Astrocyte of the spinal cord (primary cell): ENCODE data around the gene HDAC4.

ENCODE experiments used
- DNase-seq: peaks from one replicate; pipeline ENCODE4 v3.0.0; 2011; ENCODE audit warnings: low read depth, low spot score
- H3K4me3 ChIP-seq: 2 replicates; pipeline ENCODE4 v1.5.1; 2011; ENCODE audit warnings: low read depth, mild to moderate bottlenecking, low read length, moderate library complexity
- in situ Hi-C: cut with HindIII; loops from 2 replicates; pipeline ENCODE4 v1.10.0; 2017; ENCODE audit warnings: low sequenced_read_pairs
- TF ChIP-seq, protein P1 (sequence below): IDR thresholded peaks from 2 replicates; pipeline ENCODE4 v1.5.1; 2012; ENCODE audit warnings: low read depth, mild to moderate bottlenecking, low read length, inconsistent platforms

Gene HDAC4

DNA sequence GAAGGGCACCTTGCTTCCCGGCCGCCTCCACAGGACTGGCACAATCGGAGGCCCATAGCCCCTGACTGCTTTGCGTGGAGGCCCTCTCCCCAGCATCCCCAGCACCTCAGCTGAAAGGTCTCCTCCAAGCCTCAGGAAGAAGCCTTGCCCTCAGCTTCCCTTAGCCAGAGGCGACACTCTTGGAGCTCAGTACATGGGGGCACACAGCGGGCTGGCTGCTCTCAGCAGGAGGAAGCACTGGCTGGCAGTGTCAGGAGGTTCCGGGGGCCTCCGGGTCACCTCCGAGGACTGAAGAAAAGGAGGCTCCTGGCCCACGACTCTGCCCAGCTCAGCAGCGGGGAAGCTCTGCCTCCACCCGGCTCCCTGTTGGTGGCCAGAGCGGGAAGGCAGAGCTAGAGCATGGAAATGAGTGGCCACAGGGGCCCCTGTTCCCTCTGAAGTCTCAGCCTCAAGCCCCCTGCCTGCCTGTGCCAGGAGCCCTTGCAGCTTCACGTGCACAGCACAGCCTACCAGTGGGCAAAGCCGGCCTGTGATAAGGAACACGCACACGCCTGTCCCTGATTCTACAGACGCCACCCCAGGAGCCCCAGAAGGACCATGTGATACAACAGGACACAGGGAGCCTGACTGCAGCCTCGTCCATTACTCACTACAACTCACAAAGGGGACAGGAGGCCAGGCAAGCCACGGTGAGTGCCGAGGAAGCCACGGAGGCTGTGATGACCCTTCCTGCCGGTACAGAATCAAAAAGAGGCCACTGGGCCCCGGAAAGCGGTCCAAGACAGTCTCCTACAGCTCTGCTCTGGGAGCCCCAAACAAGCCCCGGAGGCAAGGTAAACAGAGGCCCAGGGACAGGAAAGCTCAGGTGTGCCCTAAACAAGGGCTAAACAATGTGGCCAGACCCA is 15.5 kb downstream of the HDAC4 start:
- no peak overlapping the region for H3K4me3 ChIP-seq
- no peak for DNase-seq
- TF ChIP-seq, protein P1, sequence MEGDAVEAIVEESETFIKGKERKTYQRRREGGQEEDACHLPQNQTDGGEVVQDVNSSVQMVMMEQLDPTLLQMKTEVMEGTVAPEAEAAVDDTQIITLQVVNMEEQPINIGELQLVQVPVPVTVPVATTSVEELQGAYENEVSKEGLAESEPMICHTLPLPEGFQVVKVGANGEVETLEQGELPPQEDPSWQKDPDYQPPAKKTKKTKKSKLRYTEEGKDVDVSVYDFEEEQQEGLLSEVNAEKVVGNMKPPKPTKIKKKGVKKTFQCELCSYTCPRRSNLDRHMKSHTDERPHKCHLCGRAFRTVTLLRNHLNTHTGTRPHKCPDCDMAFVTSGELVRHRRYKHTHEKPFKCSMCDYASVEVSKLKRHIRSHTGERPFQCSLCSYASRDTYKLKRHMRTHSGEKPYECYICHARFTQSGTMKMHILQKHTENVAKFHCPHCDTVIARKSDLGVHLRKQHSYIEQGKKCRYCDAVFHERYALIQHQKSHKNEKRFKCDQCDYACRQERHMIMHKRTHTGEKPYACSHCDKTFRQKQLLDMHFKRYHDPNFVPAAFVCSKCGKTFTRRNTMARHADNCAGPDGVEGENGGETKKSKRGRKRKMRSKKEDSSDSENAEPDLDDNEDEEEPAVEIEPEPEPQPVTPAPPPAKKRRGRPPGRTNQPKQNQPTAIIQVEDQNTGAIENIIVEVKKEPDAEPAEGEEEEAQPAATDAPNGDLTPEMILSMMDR: no peak
- in situ Hi-C loops: no loop called here

DNA sequence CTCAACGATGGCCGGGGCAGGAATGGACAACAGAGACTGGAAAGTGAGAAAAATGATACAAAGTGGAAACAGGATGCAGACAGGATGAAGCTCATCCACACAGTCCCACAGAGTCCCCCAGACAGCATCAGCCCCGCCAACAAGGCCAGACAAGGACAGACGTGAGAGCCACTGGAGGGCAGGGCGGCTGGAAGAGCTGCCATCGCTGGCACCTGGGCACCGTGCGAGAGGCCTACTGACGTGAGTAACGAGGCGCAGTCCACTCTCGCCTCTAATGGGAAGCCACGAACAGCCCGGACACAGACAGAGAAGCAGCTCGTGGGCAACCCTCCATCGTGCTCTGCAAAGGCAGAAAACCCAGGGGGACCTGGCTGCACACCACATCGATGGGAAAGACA is 17.1 kb downstream of the HDAC4 start:
- no peak for DNase-seq
- no peak overlapping the region for H3K4me3 ChIP-seq
- in situ Hi-C loops: no loop called here
- TF ChIP-seq, protein P1: no peak

DNA sequence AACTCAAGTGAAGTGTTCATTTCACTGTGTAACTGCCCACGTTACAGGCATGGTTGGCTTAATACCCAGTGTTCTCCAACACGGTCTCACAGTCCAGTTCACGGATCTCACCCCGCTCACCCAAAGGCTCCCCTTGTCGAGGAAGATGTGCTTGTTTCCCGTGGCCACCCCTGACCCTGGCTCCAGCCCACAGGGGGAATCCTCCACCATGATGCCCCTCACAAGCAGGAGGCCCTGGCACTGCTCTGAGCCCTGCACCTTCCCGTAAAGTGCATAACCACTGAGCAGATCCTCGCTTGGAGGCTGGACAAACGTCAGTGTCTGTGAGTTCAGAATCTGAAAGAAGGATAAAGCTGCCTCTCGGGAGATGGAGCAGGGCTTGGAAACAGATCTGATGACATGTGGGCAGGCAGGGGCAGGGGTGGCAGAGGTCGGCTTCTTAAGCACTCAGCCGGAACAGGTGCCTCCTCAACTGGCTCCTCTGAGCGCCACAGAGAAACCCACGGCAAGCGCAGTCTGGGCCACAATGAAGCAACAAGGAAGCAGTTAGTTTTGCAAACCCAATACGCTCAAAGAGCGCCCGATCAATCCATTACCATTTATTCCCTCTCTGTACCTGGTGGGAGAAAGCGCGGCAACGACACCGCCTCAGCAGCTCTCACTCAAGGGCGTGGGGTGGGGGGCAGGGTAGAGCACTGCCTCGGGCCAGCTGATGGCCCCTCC is 17.6 kb downstream of the HDAC4 start:
- no peak for DNase-seq
- no peak overlapping the region for H3K4me3 ChIP-seq
- TF ChIP-seq, protein P1: no peak
- in situ Hi-C loops: no loop called here

DNA sequence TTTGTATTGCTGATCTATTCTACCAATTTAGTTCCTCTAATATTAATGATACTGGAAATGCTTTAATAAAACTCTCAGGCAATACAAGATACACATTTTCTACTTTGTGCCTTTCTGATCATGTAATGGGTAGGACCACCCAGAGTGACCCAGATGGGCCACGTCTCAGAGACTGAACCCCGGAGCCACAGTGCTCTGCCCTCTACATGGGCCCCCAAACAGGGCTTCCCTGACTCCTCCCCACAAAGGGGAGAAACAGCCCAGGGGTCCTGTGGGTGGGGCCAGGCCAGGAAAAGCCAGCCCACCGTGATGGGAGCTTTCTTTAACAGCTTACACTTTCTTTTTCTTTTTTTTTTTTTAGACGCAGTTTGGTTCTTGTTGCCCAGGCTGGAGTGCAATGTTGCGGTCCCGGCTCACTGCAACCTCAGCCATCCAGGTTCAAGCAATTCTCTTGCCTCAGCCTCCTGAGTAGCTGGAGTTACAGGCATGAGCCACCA is 18.4 kb downstream of the HDAC4 start:
- in situ Hi-C loops: no loop called here
- TF ChIP-seq, protein P1: no peak
- no peak overlapping the region for H3K4me3 ChIP-seq
- no peak for DNase-seq

DNA sequence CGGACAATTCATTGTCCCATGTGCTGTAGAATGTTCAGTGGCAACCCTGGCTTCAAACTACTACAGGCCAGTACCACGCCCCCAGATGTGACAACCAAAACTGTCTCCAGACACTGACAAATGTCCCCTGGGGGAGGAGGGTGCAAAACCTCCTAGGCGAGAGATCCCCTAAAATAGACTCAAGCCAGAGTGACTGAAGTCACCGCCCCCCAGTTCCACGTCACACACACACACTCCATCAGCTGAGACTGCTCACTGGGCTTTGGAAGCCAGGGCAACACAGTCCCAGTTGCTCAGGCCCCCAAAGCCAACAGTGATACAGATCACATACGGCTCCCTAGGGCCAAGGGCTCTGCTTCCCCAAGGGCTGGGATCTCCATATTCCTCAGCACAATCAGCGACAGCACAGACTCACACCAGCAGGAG is 19.1 kb downstream of the HDAC4 start:
- in situ Hi-C loops: no loop called here
- no peak overlapping the region for H3K4me3 ChIP-seq
- TF ChIP-seq, protein P1: no peak
- DNase-seq: no peak

DNA sequence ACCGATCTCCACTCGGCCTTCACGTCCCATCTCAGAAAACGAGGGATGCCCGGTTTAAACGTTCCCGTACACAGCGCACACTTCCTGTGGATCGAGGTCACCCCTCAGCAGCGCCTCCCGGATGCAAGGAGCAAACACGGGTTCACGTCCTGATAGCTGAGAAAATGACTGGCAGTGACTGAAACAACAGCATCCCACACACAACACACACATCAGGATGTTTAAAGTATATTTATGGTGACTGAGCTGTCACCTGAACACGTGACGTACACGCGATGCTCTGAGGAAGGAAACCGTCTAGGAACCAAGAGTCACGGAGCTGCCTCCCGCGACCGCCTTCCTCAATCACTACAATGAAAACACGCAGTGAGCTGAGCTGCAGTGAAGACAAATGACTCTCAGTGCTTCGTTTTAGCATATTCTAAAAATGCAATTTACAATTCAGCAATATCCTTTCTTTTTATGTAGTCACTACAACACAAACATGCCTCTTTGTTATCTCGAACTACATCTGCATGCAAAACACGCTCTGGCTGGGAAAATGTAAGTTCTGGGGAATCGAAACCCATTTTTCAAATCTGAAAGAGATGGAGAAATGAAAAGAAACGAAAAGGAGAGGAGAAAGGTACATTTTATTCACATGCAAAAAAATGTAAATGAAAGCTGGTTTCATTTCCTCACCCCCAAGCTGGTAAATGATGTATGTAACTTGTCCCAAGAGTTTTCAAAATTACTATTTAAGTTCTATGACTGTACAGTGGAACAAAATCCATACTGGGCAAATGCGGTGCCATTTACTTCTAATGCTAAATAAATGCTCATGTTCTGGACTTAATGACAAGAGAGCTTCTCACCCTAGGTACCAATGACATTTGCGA is 19.8 kb downstream of the HDAC4 start:
- no peak overlapping the region for H3K4me3 ChIP-seq
- TF ChIP-seq, protein P1: no peak
- in situ Hi-C loops: no loop called here
- DNase-seq: no peak
